ENCODE measurements around the gene LANCL1. TPM values are rescaled to one million over a fixed set of nuclear protein-coding genes. Genes with fewer than 3 reads are reported as not detected.

Gene LANCL1, protein sequence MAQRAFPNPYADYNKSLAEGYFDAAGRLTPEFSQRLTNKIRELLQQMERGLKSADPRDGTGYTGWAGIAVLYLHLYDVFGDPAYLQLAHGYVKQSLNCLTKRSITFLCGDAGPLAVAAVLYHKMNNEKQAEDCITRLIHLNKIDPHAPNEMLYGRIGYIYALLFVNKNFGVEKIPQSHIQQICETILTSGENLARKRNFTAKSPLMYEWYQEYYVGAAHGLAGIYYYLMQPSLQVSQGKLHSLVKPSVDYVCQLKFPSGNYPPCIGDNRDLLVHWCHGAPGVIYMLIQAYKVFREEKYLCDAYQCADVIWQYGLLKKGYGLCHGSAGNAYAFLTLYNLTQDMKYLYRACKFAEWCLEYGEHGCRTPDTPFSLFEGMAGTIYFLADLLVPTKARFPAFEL
- 10 to 100 TPM; 28.0 to 62.2 (median 42.8) TPM for total RNA-seq
- 10 to 100 TPM in 1 of 3 donors, 1 to 10 TPM in 2; 7.7 to 40.8 (median 9.3) TPM for polyA plus RNA-seq
- long read RNA-seq, donor 1, full-length matches to known transcripts = 11 of 11 reads
- long read RNA-seq, donor 1, partial matches to known transcripts = 0 of 11 reads
- long read RNA-seq, donor 1, other reads (novel, unspliced or antisense) = 0 of 11 reads
- long read RNA-seq, donor 2, full-length matches to known transcripts = 4 of 4 reads
- long read RNA-seq, donor 2, partial matches to known transcripts = 0 of 4 reads
- long read RNA-seq, donor 2, other reads (novel, unspliced or antisense) = 0 of 4 reads
- long read RNA-seq, donor 3, full-length matches to known transcripts = 12 of 12 reads
- long read RNA-seq, donor 3, partial matches to known transcripts = 0 of 12 reads
- long read RNA-seq, donor 3, other reads (novel, unspliced or antisense) = 0 of 12 reads
- long read RNA-seq, donor 4, full-length matches to known transcripts = 2 of 4 reads
- long read RNA-seq, donor 4, partial matches to known transcripts = 0 of 4 reads
- long read RNA-seq, donor 4, other reads (novel, unspliced or antisense) = 2 of 4 reads
- long read RNA-seq, donor 5, full-length matches to known transcripts = 66 of 83 reads
- long read RNA-seq, donor 5, partial matches to known transcripts = 13 of 83 reads
- long read RNA-seq, donor 5, other reads (novel, unspliced or antisense) = 4 of 83 reads
- long read RNA-seq, donor 6, full-length matches to known transcripts = 7 of 12 reads
- long read RNA-seq, donor 6, partial matches to known transcripts = 2 of 12 reads
- long read RNA-seq, donor 6, other reads (novel, unspliced or antisense) = 3 of 12 reads
- long read RNA-seq, donor 7, full-length matches to known transcripts = 2 of 2 reads
- long read RNA-seq, donor 7, partial matches to known transcripts = 0 of 2 reads
- long read RNA-seq, donor 7, other reads (novel, unspliced or antisense) = 0 of 2 reads
- long read RNA-seq, donor 8, full-length matches to known transcripts = 14 of 14 reads
- long read RNA-seq, donor 8, partial matches to known transcripts = 0 of 14 reads
- long read RNA-seq, donor 8, other reads (novel, unspliced or antisense) = 0 of 14 reads
- long read RNA-seq, donor 9, full-length matches to known transcripts = 12 of 12 reads
- long read RNA-seq, donor 9, partial matches to known transcripts = 0 of 12 reads
- long read RNA-seq, donor 9, other reads (novel, unspliced or antisense) = 0 of 12 reads
- long read RNA-seq, donor 10, full-length matches to known transcripts = 4 of 4 reads
- long read RNA-seq, donor 10, partial matches to known transcripts = 0 of 4 reads
- long read RNA-seq, donor 10, other reads (novel, unspliced or antisense) = 0 of 4 reads

DNA sequence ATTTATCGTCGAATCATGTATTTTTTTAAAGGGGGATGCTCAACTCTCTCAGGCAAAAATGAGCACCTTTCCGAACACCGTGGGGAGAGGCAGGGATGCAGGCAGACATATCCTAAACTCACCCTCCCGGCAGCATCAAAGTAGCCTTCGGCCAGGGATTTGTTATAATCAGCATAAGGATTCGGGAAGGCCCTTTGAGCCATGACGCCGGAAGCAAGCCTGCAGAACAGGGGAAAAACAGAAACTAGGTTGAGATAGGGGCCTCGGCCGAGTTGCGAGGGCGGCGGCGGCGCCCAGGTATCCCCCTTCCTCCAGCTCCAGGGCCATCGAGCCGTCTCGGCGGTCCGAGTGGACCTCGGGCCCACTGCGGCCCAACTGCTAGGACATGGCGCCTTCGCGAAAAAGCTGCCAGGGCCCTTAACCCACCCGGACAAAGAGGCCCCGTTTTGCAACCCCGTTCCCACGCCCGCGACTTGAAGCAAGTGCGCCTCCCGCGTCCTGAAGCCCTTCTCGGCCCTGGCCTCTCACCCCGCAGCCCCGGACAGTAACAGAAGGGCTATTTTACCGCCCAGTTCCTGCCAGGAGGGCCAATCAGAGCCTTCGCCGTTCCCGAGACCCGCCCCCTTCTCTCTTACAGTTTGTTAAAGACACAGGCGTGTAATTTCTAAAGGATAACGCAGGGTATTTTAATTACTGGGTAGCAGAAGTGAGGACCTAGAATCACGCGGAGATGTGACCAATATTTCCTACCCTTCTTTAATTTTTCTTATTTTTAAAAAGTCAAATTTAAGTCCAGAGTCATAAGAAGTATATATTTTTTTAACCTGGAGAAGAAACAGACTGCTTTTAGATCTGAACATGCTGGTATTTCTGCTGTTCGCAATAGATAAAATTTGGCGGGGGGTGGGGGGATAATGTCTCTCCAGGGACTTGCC, at the start of gene LANCL1:
Gene LANCL1 (minus strand): TSS at position 566 of the 935 bp plus-strand sequence. CDS start 363 bp downstream, at position 203.
- intact Hi-C loops (cut with DNase I) = no loop called here
- peak within 1 kb of the TSS in 4 of 5 donors; percentile 29 to 78 (median 68) for H3K27ac ChIP-seq

GRCh38 chr2:210524533-210524932, 48.0 kb upstream of the LANCL1 start:
- Histone ChIP-seq H3K27ac (no peak overlapping the region), H3K27me3 (no peaks in the 10 kb centered on the region), H3K9me3 (replicated peaks in 1 of 3) (no peaks in the 10 kb centered on the region), H3K4me3 (no peak overlapping the region), H3K4me1 (replicated peaks in 1 of 2) (no peaks in the 10 kb centered on the region), H3K36me3 (replicated peaks in 1 of 2) (no peaks in the 10 kb centered on the region)
- intact Hi-C loops (cut with DNase I) = no loop called here
- DNase-seq = no peak
- no peak for TF ChIP-seq POLR2A (IDR thresholded peaks at IDR 0.05)
- TF ChIP-seq, protein P1, sequence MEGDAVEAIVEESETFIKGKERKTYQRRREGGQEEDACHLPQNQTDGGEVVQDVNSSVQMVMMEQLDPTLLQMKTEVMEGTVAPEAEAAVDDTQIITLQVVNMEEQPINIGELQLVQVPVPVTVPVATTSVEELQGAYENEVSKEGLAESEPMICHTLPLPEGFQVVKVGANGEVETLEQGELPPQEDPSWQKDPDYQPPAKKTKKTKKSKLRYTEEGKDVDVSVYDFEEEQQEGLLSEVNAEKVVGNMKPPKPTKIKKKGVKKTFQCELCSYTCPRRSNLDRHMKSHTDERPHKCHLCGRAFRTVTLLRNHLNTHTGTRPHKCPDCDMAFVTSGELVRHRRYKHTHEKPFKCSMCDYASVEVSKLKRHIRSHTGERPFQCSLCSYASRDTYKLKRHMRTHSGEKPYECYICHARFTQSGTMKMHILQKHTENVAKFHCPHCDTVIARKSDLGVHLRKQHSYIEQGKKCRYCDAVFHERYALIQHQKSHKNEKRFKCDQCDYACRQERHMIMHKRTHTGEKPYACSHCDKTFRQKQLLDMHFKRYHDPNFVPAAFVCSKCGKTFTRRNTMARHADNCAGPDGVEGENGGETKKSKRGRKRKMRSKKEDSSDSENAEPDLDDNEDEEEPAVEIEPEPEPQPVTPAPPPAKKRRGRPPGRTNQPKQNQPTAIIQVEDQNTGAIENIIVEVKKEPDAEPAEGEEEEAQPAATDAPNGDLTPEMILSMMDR (IDR thresholded peaks at IDR 0.05) = no peak

More for the DNA sequence above, at the start of gene LANCL1:
- H3K9me3 ChIP-seq (replicated peaks in 1 of 3) = no peaks in the 10 kb centered on the region
- 1 to 2% (median 1%) methylated on average over 34 to 49 of the region's 49 CpGs for WGBS, 4 donors
- H3K36me3 ChIP-seq (replicated peaks in 1 of 2) = peaks cover 0 to 5% of the 10 kb centered on the region in 2 donors
- H3K4me1 ChIP-seq (replicated peaks in 1 of 2) = peaks cover 4 to 16% of the 10 kb centered on the region in 2 donors
- TF ChIP-seq POLR2A (IDR thresholded peaks at IDR 0.05) = peak; percentile 35 to 69
- TF ChIP-seq, protein P1 (IDR thresholded peaks at IDR 0.05) = no peak
- peak; percentile 88 to 97 (median 93) for DNase-seq
- H3K27me3 ChIP-seq = no peaks in the 10 kb centered on the region
- peak within 1 kb of the TSS in 3 of 4 donors; percentile 54 to 92 (median 88) for H3K4me3 ChIP-seq

- no peaks in the 10 kb centered on the region for H3K36me3 ChIP-seq (replicated peaks in 1 of 2)
- 73 to 83% (median 80%) methylated on average over 4 of the region's 4 CpGs for WGBS, 4 donors
- no peak overlapping the region for H3K27ac ChIP-seq
- no peak for TF ChIP-seq POLR2A (IDR thresholded peaks at IDR 0.05)
- TF ChIP-seq, protein P1 (IDR thresholded peaks at IDR 0.05) = no peak
- no peaks in the 10 kb centered on the region for H3K27me3 ChIP-seq
- intact Hi-C loops (cut with DNase I) = no loop called here
- H3K9me3 ChIP-seq (replicated peaks in 1 of 3) = no peaks in the 10 kb centered on the region
- no peak overlapping the region for H3K4me3 ChIP-seq
- DNase-seq = no peak
- H3K4me1 ChIP-seq (replicated peaks in 1 of 2) = no peaks in the 10 kb centered on the region
Measured at GRCh38 chr2:210523650-210524289, 47.2 kb upstream of the LANCL1 start.
